PC-9 (cell line): ENCODE measurements around the gene MRPL4. TPM values are rescaled to one million over a fixed set of nuclear protein-coding genes. Genes with fewer than 3 reads are reported as not detected.

ENCODE experiments used
- BruUV-seq: library from RNA; stranded (reverse); fragments of 400-500 nt; replicated peaks from 2 replicates; lab custom pipeline; 2021; lab: Mats Ljungman, UMichigan
- CTCF ChIA-PET: fragments of 300-600 bp; sonication (Branson Sonifier 250); formaldehyde crosslinking; loops from one replicate; lab custom pipeline; 2022; ENCODE audit warnings: antibody characterized with exemption; lab: Charles Lee
- POLR2A ChIA-PET: fragments of 300-600 bp; sonication (Branson Sonifier 250); formaldehyde crosslinking; loops from one replicate; lab custom pipeline; 2022; ENCODE audit warnings: antibody characterized with exemption; ENCODE audit not compliant: unreplicated experiment; lab: Charles Lee
- DNase-seq, 2 experiments: peaks; one replicate each; pipeline versions ENCODE4 v3.0.0 to v3.0.0-alpha.2; 2015 to 2022; ENCODE audit warnings: mixed read lengths in 1 of 2
- H2AFZ ChIP-seq: fragments of 200-600 bp; sonication (generic); 2 replicates; pipeline ENCODE4 v1.8.1; 2017; ENCODE audit warnings: antibody characterized with exemption
- H3F3A ChIP-seq: fragments of 200-600 bp; sonication (generic); 2 replicates; pipeline ENCODE4 v1.8.1; 2017; ENCODE audit warnings: antibody characterized with exemption, mild to moderate bottlenecking, low read depth; ENCODE audit not compliant: insufficient read depth
- H3K27ac ChIP-seq: fragments of 200-600 bp; sonication (generic); 2 replicates; pipeline ENCODE4 v1.6.1; 2016; ENCODE audit warnings: mixed run types
- H3K27me3 ChIP-seq: fragments of 200-600 bp; sonication (generic); 2 replicates; pipeline ENCODE4 v1.6.1; 2016; ENCODE audit warnings: low read depth, mixed run types; ENCODE audit not compliant: insufficient read depth
- H3K36me3 ChIP-seq: fragments of 200-600 bp; sonication (generic); 2 replicates; pipeline ENCODE4 v1.6.1; 2016; ENCODE audit warnings: low read depth, mixed run types
- H3K4me1 ChIP-seq: fragments of 200-600 bp; sonication (generic); replicated peaks from 2 replicates; pipeline ENCODE4 v1.6.1; 2016; ENCODE audit warnings: mixed run types; ENCODE audit not compliant: insufficient read depth
- H3K4me2 ChIP-seq: fragments of 200-600 bp; sonication (generic); 2 replicates; pipeline ENCODE4 v1.6.1; 2017; ENCODE audit warnings: mixed run types
- H3K4me3 ChIP-seq: fragments of 200-600 bp; sonication (generic); 2 replicates; pipeline ENCODE4 v1.6.1; 2016; ENCODE audit warnings: mixed run types
- H3K79me2 ChIP-seq: fragments of 200-600 bp; sonication (generic); 2 replicates; pipeline ENCODE4 v1.6.1; 2017; ENCODE audit warnings: low read depth, mixed run types
- H3K9me2 ChIP-seq: fragments of 200-600 bp; sonication (generic); 2 replicates; pipeline ENCODE4 v1.8.1; 2017; ENCODE audit warnings: mild to moderate bottlenecking; ENCODE audit not compliant: insufficient read depth
- H3K9me3 ChIP-seq: fragments of 200-600 bp; sonication (generic); 2 replicates; pipeline ENCODE4 v1.8.1; 2016; ENCODE audit warnings: low read depth; ENCODE audit not compliant: insufficient read depth
- H4K20me1 ChIP-seq: fragments of 200-600 bp; sonication (generic); 2 replicates; pipeline ENCODE4 v1.8.1; 2017; ENCODE audit not compliant: insufficient read depth
- EZH2 ChIP-seq: fragments of 200-600 bp; sonication (generic); IDR thresholded peaks from 2 replicates; pipeline ENCODE4 v1.8.0; 2017; ENCODE audit warnings: antibody characterized with exemption, low read depth
- intact Hi-C: fragments of 100-400 bp; cut with micrococcal nuclease; formaldehyde crosslinking; loops from one replicate; pipeline ENCODE4 v1.10.0; 2022; ENCODE audit not compliant: unreplicated experiment
- total RNA-seq: library from RNA; stranded (reverse); gene quantifications from 2 replicates; pipeline ENCODE4 v1.2.3, GENCODE V29; 2021
- TF ChIP-seq, protein P1 (sequence below): fragments of 200-600 bp; sonication (generic); conservative IDR thresholded peaks from 2 replicates; pipeline ENCODE4 v1.6.1; 2017; ENCODE audit warnings: mixed run types, antibody characterized with exemption, mild to moderate bottlenecking, moderate library complexity

Gene MRPL4
- total RNA-seq, 1 experiment from 2014 or later = 98.2 TPM

DNA sequence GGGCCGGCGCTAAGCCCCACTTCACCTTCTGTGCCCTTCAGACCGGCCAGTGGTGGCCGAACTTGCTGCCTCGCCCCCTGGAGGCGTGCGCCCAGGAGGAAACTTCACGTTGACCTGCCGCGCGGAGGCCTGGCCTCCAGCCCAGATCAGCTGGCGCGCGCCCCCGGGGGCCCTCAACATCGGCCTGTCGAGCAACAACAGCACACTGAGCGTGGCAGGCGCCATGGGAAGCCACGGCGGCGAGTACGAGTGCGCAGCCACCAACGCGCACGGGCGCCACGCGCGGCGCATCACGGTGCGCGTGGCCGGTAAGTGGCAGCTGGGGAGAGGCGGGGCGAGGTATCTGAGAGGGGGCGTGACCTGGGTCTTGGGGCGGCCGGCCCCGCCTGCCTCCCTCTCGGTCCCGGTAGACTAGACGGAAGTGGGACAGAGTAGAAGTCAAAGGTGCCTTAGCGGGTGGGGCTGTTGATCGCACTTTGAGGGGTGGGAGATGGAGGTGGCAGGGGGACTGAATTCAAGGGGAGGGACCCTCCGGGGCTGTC, 43.4 kb downstream of the MRPL4 start:
- POLR2A ChIA-PET = no interaction called here
- intact Hi-C loops = no loop called here

DNA sequence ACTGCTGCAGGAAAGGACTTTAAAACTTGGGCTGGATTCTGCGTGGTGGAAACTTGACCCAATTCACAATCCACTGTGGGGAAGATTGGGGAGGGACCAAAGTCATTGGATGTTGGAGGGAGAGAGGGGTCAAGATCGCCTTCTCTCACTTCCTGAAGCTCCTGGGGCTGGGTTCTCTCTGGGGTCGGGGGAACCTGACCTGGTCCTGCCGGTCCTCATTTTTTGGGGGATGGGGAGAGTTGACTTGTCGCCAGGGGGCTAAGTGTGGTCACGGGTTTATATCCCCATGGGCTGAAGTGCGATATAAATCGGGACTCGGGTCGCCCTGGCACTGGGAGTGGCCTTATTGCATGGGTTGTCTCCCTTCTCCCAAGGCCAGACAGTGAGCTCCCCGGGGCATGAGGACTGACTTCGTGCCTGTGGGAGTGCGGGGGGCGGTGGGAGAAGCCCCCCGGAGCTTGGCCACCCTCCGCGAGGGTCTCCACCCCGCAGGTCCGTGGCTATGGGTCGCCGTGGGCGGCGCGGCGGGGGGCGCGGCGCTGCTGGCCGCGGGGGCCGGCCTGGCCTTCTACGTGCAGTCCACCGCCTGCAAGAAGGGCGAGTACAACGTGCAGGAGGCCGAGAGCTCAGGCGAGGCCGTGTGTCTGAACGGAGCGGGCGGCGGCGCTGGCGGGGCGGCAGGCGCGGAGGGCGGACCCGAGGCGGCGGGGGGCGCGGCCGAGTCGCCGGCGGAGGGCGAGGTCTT, 44.0 kb downstream of the MRPL4 start:
- no peak overlapping the region for H2AFZ ChIP-seq

More for the DNA sequence above, 43.4 kb downstream of the MRPL4 start:
- Histone ChIP-seq H3K4me3 (no peak overlapping the region), H4K20me1 (no peaks in the 10 kb centered on the region), H3F3A (peaks cover 7% of the 10 kb centered on the region; the same call in 1 of the 2 replicates), H3K27ac (no peak overlapping the region), H2AFZ (no peak overlapping the region), H3K79me2 (no peaks in the 10 kb centered on the region), H3K27me3 (no peaks in the 10 kb centered on the region), H3K4me2 (no peak overlapping the region), H3K36me3 (no peaks in the 10 kb centered on the region), H3K4me1 (peaks cover 14% of the 10 kb centered on the region), H3K9me3 (no peaks in the 10 kb centered on the region), H3K9me2 (no peaks in the 10 kb centered on the region)
- BruUV-seq = no TSS peak
- TF ChIP-seq EZH2 = no peak
- TF ChIP-seq, protein P1, sequence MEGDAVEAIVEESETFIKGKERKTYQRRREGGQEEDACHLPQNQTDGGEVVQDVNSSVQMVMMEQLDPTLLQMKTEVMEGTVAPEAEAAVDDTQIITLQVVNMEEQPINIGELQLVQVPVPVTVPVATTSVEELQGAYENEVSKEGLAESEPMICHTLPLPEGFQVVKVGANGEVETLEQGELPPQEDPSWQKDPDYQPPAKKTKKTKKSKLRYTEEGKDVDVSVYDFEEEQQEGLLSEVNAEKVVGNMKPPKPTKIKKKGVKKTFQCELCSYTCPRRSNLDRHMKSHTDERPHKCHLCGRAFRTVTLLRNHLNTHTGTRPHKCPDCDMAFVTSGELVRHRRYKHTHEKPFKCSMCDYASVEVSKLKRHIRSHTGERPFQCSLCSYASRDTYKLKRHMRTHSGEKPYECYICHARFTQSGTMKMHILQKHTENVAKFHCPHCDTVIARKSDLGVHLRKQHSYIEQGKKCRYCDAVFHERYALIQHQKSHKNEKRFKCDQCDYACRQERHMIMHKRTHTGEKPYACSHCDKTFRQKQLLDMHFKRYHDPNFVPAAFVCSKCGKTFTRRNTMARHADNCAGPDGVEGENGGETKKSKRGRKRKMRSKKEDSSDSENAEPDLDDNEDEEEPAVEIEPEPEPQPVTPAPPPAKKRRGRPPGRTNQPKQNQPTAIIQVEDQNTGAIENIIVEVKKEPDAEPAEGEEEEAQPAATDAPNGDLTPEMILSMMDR = no peak
- CTCF ChIA-PET = no interaction called here
- DNase-seq = no peak

More for the DNA sequence above, 44.0 kb downstream of the MRPL4 start:
- Histone ChIP-seq H3K27ac (no peak overlapping the region), H3K4me1 (peaks cover 8% of the 10 kb centered on the region; the same call in 1 of the 2 replicates), H4K20me1 (no peaks in the 10 kb centered on the region), H3K9me2 (no peaks in the 10 kb centered on the region), H3K9me3 (no peaks in the 10 kb centered on the region), H3K4me2 (no peak overlapping the region), H3K36me3 (no peaks in the 10 kb centered on the region), H3F3A (peaks cover 7% of the 10 kb centered on the region; the same call in 1 of the 2 replicates), H3K4me3 (no peak overlapping the region), H3K27me3 (no peaks in the 10 kb centered on the region), H3K79me2 (no peaks in the 10 kb centered on the region)
- CTCF ChIA-PET = no interaction called here
- intact Hi-C loops = no loop called here
- no TSS peak for BruUV-seq
- POLR2A ChIA-PET = no interaction called here
- TF ChIP-seq, protein P1 = no peak
- no peak for TF ChIP-seq EZH2
- DNase-seq = no peak
